WI38 (cell line): Measurements from ENCODE around the gene KRTAP2-1.
"Not testable (repeated sequence)": the region's sequence is repeated elsewhere in the genome, so short reads cannot be mapped to it uniquely, and the experiment has no call there.

Experiments used
- H3K4me3 ChIP-seq: 2 replicates; pipeline ENCODE4 v1.5.1; 2011; ENCODE audit warnings: low read depth, mild to moderate bottlenecking, control low read depth, low read length
- TF ChIP-seq, protein P1 (sequence below): IDR thresholded peaks from 2 replicates; pipeline ENCODE4 v1.5.1; 2012; ENCODE audit warnings: low read depth, mild to moderate bottlenecking, control low read depth, low read length

The KRTAP2-1 gene, protein sequence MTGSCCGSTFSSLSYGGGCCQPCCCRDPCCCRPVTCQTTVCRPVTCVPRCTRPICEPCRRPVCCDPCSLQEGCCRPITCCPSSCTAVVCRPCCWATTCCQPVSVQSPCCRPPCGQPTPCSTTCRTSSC

DNA sequence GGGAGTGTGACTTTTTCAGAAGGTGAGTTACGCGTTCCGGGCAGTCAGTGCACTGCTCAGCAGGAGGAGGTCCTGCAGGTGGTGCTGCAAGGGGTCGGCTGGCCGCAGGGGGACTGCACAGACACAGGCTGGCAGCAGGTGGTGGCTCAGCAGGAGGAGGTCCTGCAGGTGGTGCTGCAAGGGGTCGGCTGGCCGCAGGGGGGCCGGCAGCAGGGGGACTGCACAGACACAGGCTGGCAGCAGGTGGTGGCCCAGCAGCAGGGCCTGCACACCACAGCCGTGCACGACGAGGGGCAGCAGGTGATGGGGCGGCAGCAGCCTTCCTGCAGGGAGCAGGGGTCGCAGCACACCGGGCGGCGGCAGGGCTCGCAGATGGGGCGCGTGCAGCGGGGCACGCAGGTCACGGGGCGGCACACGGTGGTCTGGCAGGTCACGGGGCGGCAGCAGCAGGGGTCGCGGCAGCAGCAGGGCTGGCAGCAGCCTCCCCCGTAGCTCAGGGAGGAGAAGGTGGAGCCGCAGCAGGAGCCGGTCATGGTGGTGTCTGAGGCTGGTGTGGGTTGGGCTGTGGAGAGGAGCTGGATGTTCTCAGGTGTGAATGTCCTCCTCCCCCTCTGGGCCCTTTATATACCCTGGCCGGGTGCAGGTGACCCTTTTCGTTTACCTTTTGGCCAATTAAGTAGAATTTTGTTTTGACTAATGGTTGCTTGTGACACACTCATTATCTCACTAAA, at the start of gene KRTAP2-1:
Gene KRTAP2-1, minus strand, starts transcription at position 582 of the 731 bp plus-strand sequence. Its CDS starts 49 bp downstream, at position 533.
- not testable (repeated sequence) for H3K4me3 ChIP-seq

DNA sequence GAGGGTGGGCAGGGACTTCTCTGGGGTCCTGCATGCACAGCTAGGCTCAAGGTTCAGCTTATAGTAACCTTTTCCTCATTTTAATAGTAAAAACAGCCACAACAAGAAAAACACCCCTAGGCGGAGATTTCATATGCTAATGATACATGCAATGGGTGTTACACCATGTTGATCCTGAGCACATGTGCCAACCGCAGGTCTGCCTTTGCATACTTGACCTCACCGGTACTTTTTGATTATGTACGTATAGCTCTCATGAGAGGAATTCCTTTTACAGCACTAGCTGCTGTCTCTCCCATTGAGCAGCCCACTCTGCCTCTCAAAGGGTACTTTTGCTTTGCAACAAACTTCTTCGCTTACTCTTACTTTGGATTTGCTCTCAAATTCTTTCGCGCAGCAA, 48.9 kb upstream of the KRTAP2-1 start:
- no peak overlapping the region for H3K4me3 ChIP-seq
- TF ChIP-seq, protein P1, sequence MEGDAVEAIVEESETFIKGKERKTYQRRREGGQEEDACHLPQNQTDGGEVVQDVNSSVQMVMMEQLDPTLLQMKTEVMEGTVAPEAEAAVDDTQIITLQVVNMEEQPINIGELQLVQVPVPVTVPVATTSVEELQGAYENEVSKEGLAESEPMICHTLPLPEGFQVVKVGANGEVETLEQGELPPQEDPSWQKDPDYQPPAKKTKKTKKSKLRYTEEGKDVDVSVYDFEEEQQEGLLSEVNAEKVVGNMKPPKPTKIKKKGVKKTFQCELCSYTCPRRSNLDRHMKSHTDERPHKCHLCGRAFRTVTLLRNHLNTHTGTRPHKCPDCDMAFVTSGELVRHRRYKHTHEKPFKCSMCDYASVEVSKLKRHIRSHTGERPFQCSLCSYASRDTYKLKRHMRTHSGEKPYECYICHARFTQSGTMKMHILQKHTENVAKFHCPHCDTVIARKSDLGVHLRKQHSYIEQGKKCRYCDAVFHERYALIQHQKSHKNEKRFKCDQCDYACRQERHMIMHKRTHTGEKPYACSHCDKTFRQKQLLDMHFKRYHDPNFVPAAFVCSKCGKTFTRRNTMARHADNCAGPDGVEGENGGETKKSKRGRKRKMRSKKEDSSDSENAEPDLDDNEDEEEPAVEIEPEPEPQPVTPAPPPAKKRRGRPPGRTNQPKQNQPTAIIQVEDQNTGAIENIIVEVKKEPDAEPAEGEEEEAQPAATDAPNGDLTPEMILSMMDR = no peak

DNA sequence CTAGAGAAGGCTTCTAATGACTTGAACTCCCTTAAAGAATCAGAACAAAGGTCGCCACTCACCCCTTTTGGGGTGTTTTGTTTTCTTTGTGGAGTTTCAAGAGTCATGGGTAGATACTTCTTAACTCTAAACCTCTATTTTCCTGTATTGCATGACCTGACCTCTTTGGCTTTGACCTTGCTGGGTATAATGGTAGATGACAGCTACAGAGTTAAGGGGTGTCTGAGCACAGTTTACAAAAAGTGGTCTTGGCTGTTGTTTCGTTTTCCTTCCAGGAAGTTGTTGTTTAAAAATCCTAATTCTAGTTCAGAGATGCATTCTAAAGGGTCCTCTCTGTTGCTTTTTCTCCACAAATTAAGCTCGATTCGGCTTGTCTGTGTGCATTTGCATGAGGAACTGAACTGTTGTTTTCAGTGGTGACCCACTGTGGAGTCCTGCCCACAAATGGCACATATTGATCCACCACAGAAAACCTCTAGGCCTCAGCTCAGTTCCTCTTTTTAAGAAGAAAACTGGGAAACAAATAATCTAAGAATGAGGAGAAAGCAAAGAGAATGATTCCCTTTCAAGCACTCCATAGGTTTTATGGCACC, 41.7 kb upstream of the KRTAP2-1 start:
- not testable (repeated sequence) for H3K4me3 ChIP-seq

DNA sequence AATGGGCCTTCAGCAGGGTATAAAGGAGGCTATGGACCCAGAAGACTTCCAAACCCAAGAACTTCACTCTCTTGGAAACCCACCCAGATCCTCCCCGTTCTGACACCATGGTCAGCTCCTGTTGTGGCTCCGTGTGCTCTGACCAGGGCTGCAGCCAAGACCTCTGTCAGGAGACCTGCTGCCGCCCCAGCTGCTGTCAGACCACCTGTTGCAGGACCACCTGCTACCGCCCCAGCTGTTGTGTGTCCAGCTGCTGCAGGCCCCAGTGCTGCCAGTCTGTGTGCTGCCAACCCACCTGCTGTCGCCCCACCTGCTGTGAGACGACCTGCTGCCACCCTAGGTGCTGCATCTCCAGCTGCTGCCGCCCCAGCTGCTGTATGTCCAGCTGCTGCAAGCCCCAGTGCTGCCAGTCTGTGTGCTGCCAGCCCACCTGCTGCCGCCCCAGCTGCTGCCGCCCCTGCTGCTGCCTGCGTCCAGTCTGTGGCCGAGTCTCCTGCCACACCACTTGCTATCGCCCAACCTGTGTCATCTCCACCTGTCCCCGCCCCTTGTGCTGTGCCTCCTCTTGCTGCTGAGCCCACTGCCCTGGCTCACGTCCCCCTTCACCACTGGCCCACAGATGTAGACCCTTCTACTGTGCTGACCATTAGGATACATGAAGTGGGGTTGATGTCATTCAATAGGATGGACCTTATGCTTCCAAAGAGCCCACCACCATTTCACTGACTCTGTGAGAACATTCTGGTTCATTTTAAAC, 37.2 kb upstream of the KRTAP2-1 start, which contains the start of gene KRTAP4-7:
Gene KRTAP4-7, plus strand, starts transcription at position 51 of the 757 bp plus-strand sequence. Its CDS starts 57 bp downstream, at position 108.
- H3K4me3 ChIP-seq = not testable (repeated sequence)

DNA sequence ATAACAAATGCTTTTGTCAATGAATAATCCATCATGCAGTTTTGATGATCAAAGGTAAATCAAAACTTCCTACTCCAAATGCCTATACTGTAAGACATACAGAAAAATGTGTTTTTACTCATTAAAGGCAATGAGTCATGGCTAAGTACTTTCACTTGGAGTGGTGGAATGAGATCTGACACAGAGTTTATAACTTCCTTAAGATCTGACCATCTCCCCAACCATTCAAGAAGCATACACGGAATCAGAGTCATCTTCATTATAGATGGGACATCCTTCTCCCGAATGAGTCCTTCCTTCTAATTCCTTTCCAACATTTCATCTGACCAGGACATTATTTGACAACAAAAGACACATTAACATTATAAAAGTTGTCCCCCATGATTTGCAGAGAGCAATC, 36.3 kb upstream of the KRTAP2-1 start:
- H3K4me3 ChIP-seq = not testable (repeated sequence)

DNA sequence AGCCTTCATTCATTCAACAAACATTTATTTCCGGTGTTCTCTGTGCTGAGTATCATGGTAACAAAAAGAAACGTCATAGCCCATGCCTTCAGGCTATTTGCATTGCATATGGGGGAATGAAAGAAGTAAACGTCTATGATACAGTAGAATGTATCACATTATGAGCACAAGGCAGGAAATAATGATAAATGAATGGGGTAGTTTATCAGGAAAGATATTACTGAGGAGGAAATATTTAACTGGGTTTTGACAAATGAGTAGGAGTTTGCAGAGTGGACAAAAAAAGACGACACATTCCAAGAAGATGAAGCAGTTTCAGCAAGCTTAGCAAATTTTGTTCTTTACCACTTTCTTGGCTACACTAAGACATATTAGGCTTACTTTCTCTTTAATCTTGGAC, 35.5 kb upstream of the KRTAP2-1 start:
- no peak overlapping the region for H3K4me3 ChIP-seq
- TF ChIP-seq, protein P1 = no peak

DNA sequence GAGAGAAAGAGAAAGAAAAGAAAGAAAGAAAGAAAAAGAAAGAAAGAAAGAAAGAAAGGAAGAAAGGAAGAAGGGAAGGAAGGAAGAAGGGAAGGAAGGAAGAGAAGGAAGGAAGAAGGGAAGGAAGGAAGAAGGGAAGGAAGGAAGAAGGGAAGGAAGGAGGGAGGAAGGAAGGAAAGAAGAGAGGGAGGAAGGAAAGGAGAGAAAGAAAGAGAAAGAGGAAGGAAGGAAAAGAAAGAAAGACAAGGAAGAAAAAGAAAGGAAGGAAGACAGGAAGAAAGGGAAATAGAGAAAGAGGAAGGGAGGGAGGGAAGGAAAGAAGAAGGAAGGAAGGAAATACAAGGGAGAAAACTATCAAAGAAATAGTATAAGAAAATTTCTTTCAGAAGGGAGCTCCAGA, 29.7 kb upstream of the KRTAP2-1 start:
- H3K4me3 ChIP-seq = no peak overlapping the region
- TF ChIP-seq, protein P1 = no peak

DNA sequence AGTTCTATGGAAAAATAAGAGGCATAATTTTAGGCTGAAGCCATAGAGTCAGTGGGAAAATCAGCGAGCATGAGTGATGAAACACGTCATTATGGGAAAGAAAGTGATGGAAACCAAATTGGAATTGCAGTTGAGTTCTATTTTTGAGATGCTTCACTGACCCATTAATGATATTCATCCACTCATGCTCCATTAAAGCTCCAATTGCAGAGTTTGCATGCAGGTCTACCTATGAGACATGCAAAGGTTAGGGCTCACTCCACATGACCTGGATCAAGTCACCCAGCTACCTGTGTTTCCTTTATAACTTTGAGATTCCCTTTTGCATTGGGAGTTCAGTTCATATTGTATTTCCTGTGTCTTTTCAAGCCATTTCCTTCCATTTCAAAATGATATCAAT, 26.6 kb upstream of the KRTAP2-1 start:
- TF ChIP-seq, protein P1 = no peak
- H3K4me3 ChIP-seq = no peak overlapping the region

DNA sequence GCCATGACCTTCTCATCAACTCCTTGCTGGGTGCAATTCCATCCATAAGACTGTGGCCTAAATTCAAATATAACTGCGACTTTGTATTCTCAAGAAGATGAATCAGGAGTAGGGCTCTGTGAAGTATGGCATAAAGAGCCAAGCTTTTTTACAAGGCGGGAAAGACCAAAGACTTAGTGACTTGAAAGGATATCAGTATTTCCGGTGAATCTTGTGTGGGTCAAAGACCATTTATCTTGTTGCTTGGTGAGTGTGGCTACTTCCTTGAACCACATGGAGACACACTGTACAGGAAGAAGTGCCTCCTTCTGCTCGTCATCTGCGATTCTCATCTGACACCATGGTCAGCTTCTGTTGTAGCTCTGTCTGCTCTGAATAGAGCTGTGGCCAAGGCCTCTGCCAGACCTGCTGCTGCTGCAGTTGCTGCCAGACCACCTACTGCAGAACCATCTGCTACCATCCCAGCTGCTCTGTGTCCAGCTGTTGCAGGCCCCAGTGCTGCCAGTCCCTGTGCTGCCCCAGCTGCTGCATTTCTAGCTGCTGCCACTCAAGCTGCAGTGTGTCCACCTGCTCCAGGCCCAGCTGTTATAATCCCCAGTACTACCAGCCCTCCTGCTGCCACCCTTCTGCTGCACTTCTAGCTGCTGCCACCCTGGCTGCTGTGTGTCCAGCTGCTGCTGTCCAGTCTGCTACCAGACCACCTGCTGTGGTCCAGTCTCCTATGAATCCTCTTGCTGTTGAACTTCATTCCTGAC, 24.7 kb upstream of the KRTAP2-1 start:
- TF ChIP-seq, protein P1 = no peak
- H3K4me3 ChIP-seq = no peak overlapping the region
